GM21447 (cell line): Measurements from ENCODE around the gene SETBP1.

Experiments used
- ATAC-seq: cut with Tn5 transposase; IDR thresholded peaks from one replicate; pipeline ENCODE4 v1.9.1; 2021; ENCODE audit not compliant: unreplicated experiment

The SETBP1 gene

GRCh38 chr18:44957025-44957424, 276.3 kb downstream of the SETBP1 start:
- ATAC-seq = no peak

- no peak for ATAC-seq
These were observed 276.8 kb downstream of the SETBP1 start for GRCh38 chr18:44957461-44957860.

DNA sequence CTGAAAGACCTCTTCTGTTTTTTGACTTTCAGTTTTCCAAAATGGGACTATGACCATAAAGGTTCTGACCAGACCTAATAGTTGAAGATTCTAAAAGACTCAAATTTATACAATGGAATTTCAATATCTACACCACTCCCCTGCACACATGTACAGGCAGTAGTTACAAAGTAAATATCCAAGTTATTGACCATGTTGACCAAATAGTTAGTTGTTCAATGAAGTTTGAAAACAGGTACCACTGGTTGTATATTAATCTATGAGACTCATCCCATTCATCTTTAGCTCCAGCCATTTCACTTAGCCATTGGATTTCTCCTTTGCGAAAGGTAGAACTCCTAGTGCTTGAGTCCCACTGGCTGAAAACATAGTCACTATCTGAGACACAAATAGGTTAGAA, 277.4 kb downstream of the SETBP1 start:
- ATAC-seq = no peak

DNA sequence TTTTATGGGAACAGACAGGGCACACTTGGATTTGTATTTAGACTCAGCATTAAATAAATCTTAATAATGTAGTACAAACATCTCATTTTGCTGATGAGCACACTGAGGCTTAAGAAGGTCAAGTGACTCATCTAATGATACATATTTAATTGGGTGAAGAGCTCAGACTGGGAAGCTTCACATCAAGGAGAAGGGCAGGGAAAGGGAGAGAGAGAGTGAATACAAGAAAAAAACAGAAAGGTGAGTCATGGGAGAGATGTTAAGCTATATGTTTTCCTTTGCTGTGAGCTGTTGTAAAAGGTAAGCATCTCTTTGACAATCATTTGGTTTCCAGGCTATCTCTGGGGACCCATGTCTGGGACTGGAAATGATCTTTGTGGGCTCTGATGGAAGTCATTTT, 277.8 kb downstream of the SETBP1 start:
- no peak for ATAC-seq

GRCh38 chr18:44959013-44959412, 278.3 kb downstream of the SETBP1 start:
- no peak for ATAC-seq

DNA sequence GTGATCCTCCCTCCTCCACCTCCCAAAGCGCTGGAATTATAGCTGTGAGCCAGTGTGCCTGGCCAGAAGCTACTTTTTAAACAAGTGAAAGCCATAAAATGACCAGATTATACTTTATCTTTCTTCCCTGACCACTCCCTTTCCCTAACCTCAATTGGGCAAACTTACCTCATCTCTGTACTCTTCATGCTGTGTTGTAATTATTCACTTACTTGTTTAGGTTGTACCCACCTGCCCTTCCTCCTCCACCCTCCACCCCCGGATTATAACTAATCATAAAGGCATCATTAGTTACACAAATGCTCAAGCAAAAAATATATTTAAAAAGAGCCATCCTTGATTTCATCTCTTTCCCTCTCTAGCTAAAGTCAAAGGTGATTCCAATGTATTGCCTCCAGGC, 279.9 kb downstream of the SETBP1 start:
- ATAC-seq = no peak

DNA sequence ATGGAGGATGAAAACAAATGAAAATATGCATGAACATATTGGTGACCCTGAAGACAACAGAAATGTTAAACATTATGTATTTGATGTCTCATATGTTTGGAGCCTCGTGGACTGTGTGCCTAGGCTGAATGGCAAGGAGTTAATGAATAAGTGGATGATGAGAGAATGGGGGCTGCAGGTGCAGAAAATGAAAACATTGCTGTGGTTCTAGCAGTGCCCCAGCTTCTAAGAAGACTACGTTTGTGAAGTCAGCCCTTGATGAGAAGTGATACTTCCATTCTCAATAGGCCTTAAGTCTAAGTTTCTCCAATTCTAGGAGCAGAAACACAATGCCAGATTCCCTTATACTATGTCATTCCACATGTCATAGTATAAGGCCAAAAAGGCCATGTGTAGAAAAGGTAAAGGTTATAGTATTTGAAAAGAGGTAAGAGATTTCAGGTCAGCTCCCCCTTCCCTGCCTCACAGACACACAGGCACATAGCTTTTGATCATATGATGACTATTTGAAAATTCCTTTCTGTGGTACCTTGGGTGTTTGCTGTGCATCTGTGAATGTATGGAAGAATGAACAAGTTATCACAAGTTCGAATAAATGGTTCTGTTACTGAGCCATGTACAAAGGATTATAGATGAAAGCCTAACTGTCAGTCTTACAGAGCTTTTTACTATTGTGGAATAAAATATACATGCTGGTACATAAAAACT, 280.8 kb downstream of the SETBP1 start:
- no peak for ATAC-seq

DNA sequence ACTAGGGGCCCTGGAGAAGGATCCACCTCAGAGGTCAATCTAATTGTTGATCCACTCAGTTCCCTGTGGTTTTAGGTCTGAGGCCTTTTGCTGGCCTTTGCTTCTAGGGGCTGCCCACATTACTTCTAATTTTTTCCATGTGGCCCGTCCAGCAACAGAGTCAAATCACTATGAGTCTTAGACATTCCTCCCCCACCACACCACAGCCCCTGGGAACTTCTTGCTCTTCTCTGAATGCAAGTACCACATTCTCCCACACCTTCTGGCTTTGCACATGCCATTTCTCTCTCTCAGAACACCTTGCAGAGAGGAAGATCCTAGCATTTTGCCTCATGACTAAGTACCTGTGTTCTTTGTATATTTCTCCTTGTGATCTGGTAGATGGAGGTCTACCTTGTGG, 286.9 kb downstream of the SETBP1 start:
- no peak for ATAC-seq

GRCh38 chr18:44968336-44968735, 287.6 kb downstream of the SETBP1 start:
- no peak for ATAC-seq

- no peak for ATAC-seq
These were observed 288.6 kb downstream of the SETBP1 start for GRCh38 chr18:44969214-44969795.

DNA sequence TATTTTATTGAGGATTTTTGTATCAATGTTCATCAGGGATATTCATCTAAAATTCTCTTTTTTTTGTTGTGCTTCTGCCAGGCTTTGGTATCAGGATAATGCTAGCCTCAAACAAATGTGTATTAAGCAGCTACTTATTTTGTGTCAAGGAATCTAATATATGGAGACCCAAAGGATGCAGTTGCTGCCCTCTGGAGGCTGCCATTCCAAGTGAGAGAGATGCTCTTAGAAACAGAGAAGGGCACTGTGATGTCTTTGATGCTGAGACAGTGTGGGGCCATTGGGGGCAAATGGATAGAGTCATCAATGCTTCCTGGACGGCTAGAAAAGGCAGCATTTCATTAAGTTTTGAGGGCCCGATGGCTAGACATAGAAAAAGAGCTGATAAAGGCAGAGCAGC, 292.6 kb downstream of the SETBP1 start:
- ATAC-seq = no peak

- ATAC-seq = no peak
These were observed 293.5 kb downstream of the SETBP1 start for GRCh38 chr18:44974174-44974573.

DNA sequence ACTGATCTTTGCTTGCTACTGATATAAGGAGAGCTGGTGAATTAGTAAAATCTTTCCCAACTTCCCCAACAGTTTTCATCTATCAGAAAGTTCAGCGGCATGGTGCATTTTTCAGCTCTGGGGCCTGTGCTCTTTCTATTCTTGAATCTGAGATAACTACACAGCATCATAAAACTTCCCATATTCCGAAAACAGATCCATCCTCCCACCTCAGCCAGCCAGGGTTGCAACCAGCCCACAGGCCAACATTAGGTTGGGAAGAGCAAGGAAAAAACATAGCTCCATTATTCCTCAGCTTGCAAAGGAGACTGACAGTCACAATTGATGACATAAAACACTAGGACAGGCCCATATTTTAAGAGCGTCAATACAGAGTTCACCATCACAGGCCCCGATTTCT, 297.2 kb downstream of the SETBP1 start:
- ATAC-seq = no peak

- ATAC-seq = no peak
These were observed 299.1 kb downstream of the SETBP1 start for GRCh38 chr18:44979748-44980147.

- ATAC-seq = no peak
These were observed 300.4 kb downstream of the SETBP1 start for GRCh38 chr18:44981121-44981520.

GRCh38 chr18:44986933-44987332, 306.2 kb downstream of the SETBP1 start:
- no peak for ATAC-seq

DNA sequence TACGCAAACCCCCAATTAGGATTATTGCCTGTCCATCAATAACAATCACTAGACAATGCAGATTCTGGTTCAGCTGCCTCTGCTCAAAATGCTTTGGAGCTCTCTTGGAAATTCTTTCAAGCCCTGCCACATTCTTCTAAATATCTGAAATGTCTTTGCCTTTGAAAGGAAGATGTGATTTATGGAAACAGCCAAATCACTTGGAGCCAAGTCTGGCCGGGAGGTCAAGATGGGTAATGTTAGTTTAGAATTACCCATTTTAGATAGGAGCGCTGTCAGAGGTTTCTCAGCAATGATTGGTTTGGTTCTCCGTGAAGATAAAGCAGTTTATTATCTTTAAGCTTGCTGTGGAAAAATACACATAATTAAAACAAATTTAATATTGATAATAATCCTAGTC, 306.7 kb downstream of the SETBP1 start:
- ATAC-seq = no peak

- no peak for ATAC-seq
These were observed 308.3 kb downstream of the SETBP1 start for GRCh38 chr18:44988821-44989587.

GRCh38 chr18:44996261-44996660, 315.6 kb downstream of the SETBP1 start:
- no peak for ATAC-seq

- no peak for ATAC-seq
These were observed 316.5 kb downstream of the SETBP1 start for GRCh38 chr18:44997174-44997573.

- no peak for ATAC-seq
These were observed 317.7 kb downstream of the SETBP1 start for GRCh38 chr18:44998360-44998759.

GRCh38 chr18:45004546-45005080, 323.9 kb downstream of the SETBP1 start:
- no peak for ATAC-seq
